Right ventricle myocardium superior (tissue), 1 donor: ENCODE data around the gene MAPT. TPM values are rescaled to one million over a fixed set of nuclear protein-coding genes. Genes with fewer than 3 reads are reported as not detected.
"Not testable (repeated sequence)": the region's sequence is repeated elsewhere in the genome, so short reads cannot be mapped to it uniquely, and the experiment has no call there.

Source experiments
- ATAC-seq: fragments of 200-7000 bp; cut with Tn5 transposase; one replicate; pipeline ENCODE4 v1.9.1; 2020; ENCODE audit warnings: mild to moderate bottlenecking; ENCODE audit not compliant: poor library complexity
- DNase-seq: peaks from one replicate; pipeline ENCODE4 v3.0.0-alpha.2; 2020
- intact Hi-C: fragments of 100-400 bp; cut with DNase I; formaldehyde crosslinking; loops from one replicate; pipeline ENCODE4 v1.11.2; 2022
- total RNA-seq: library from RNA; stranded (reverse); fragmentation: NEBNext Ultra II Directional; extraction: Animal tissue kit (Norgen Biotek cat#: 25700); gene quantifications from one replicate; pipeline ENCODE4 v1.2.1, GENCODE V29; 2021
- donor health status: DM: no; HTN: yes; CAD: no; lungs with severe emphysema.

Gene MAPT
- total RNA-seq, 1 donor from 2014 or later, result 37.7 TPM

DNA sequence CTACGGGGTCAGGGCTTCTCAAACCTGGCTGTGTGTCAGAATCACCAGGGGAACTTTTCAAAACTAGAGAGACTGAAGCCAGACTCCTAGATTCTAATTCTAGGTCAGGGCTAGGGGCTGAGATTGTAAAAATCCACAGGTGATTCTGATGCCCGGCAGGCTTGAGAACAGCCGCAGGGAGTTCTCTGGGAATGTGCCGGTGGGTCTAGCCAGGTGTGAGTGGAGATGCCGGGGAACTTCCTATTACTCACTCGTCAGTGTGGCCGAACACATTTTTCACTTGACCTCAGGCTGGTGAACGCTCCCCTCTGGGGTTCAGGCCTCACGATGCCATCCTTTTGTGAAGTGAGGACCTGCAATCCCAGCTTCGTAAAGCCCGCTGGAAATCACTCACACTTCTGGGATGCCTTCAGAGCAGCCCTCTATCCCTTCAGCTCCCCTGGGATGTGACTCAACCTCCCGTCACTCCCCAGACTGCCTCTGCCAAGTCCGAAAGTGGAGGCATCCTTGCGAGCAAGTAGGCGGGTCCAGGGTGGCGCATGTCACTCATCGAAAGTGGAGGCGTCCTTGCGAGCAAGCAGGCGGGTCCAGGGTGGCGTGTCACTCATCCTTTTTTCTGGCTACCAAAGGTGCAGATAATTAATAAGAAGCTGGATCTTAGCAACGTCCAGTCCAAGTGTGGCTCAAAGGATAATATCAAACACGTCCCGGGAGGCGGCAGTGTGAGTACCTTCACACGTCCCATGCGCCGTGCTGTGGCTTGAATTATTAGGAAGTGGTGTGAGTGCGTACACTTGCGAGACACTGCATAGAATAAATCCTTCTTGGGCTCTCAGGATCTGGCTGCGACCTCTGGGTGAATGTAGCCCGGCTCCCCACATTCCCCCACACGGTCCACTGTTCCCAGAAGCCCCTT is 115.6 kb downstream of the MAPT start:
- intact Hi-C loops, result loop anchor here (10.0 kb wide), 1 partner anchor 275 kb away; no protein-coding TSS in a partner anchor
- ATAC-seq (no peak), DNase-seq (no peak)

DNA sequence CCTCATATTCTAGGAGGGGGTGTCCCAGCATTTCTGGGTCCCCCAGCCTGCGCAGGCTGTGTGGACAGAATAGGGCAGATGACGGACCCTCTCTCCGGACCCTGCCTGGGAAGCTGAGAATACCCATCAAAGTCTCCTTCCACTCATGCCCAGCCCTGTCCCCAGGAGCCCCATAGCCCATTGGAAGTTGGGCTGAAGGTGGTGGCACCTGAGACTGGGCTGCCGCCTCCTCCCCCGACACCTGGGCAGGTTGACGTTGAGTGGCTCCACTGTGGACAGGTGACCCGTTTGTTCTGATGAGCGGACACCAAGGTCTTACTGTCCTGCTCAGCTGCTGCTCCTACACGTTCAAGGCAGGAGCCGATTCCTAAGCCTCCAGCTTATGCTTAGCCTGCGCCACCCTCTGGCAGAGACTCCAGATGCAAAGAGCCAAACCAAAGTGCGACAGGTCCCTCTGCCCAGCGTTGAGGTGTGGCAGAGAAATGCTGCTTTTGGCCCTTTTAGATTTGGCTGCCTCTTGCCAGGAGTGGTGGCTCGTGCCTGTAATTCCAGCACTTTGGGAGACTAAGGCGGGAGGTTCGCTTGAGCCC is 116.3 kb downstream of the MAPT start:
- no peak for ATAC-seq
- DNase-seq, result no peak
- intact Hi-C loops, result no loop called here

DNA sequence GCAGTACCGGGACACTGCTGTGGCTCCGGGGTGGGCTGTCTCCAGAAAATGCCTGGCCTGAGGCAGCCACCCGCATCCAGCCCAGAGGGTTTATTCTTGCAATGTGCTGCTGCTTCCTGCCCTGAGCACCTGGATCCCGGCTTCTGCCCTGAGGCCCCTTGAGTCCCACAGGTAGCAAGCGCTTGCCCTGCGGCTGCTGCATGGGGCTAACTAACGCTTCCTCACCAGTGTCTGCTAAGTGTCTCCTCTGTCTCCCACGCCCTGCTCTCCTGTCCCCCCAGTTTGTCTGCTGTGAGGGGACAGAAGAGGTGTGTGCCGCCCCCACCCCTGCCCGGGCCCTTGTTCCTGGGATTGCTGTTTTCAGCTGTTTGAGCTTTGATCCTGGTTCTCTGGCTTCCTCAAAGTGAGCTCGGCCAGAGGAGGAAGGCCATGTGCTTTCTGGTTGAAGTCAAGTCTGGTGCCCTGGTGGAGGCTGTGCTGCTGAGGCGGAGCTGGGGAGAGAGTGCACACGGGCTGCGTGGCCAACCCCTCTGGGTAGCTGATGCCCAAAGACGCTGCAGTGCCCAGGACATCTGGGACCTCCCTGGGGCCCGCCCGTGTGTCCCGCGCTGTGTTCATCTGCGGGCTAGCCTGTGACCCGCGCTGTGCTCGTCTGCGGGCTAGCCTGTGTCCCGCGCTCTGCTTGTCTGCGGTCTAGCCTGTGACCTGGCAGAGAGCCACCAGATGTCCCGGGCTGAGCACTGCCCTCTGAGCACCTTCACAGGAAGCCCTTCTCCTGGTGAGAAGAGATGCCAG is 117.6 kb downstream of the MAPT start:
- intact Hi-C loops, result no loop called here
- ATAC-seq, result no peak
- no peak for DNase-seq

DNA sequence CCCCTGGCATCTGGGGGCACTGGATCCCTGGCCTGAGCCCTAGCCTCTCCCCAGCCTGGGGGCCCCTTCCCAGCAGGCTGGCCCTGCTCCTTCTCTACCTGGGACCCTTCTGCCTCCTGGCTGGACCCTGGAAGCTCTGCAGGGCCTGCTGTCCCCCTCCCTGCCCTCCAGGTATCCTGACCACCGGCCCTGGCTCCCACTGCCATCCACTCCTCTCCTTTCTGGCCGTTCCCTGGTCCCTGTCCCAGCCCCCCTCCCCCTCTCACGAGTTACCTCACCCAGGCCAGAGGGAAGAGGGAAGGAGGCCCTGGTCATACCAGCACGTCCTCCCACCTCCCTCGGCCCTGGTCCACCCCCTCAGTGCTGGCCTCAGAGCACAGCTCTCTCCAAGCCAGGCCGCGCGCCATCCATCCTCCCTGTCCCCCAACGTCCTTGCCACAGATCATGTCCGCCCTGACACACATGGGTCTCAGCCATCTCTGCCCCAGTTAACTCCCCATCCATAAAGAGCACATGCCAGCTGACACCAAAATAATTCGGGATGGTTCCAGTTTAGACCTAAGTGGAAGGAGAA is 118.2 kb downstream of the MAPT start:
- intact Hi-C loops, result no loop called here
- no peak for ATAC-seq
- no peak for DNase-seq

DNA sequence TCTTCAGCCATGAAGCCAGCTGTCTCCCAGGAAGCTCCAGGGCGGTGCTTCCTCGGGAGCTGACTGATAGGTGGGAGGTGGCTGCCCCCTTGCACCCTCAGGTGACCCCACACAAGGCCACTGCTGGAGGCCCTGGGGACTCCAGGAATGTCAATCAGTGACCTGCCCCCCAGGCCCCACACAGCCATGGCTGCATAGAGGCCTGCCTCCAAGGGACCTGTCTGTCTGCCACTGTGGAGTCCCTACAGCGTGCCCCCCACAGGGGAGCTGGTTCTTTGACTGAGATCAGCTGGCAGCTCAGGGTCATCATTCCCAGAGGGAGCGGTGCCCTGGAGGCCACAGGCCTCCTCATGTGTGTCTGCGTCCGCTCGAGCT is 118.8 kb downstream of the MAPT start:
- no peak for ATAC-seq
- intact Hi-C loops, result no loop called here
- DNase-seq, result no peak

DNA sequence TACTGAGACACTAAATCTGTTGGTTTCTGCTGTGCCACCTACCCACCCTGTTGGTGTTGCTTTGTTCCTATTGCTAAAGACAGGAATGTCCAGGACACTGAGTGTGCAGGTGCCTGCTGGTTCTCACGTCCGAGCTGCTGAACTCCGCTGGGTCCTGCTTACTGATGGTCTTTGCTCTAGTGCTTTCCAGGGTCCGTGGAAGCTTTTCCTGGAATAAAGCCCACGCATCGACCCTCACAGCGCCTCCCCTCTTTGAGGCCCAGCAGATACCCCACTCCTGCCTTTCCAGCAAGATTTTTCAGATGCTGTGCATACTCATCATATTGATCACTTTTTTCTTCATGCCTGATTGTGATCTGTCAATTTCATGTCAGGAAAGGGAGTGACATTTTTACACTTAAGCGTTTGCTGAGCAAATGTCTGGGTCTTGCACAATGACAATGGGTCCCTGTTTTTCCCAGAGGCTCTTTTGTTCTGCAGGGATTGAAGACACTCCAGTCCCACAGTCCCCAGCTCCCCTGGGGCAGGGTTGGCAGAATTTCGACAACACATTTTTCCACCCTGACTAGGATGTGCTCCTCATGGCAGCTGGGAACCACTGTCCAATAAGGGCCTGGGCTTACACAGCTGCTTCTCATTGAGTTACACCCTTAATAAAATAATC is 119.3 kb downstream of the MAPT start:
- ATAC-seq, result no peak
- intact Hi-C loops, result no loop called here
- DNase-seq, result no peak

DNA sequence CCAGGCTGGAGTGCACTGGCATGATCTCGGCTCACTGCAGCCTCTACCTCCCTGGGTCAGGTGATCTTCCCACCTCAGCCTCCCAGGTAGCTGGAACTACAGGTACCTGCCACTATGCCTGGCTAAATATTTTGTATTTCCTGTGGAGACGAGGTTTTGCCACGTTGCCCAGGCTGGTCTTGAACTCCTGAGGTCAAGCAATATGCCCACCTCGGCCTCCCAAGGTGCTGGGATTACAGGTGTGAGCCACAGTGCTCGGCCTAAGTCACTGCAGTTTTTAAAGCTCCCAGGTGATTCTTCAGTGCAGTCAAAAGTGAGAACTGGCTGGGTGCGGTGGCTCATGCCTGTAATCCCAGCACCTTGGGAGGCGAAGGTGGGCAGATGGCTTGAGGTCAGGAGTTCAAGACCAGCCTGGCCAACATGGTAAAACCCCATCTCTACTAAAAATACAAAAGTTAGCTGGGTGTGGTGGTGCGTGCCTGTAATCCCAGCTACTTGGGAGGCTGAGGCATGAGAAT is 125.1 kb downstream of the MAPT start:
- DNase-seq, intact Hi-C loops, ATAC-seq: not testable (repeated sequence)

DNA sequence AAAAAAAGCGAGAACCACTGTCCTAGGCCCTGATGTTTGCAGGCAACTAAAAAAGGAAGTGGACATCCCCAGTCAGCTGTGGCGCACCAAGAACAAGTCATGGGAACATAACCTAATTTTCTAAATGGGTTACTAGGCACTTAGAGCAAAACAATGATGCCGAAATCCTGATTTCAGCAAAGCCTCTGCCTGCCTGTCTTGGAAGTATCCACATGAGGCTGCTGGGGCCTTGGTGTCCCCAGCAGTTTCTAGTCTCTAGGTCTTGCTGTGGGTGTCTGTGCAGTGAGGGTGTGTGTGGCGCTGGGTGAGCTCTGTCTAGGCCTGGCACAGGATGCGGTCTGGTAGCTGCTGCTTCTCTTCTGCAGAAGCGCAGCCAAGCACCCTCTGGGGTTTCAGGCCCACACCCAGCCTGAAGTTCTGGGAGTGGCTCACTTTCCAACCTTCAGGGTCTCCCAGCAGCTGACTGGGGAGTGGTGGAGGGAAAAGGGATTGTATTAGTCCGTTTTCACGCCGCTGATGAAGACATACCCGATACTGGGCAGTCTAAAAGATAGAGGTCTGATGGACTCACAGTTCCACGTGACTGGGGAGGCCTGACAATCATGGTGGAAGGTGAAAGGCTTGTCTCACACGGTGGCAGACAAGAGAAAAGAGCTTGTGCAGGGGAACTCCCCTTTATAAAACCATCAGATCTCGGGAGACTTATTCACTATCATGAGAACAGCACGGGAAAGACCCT is 125.8 kb downstream of the MAPT start:
- intact Hi-C loops, result no loop called here
- ATAC-seq, result peak; percentile 46
- DNase-seq, result no peak

DNA sequence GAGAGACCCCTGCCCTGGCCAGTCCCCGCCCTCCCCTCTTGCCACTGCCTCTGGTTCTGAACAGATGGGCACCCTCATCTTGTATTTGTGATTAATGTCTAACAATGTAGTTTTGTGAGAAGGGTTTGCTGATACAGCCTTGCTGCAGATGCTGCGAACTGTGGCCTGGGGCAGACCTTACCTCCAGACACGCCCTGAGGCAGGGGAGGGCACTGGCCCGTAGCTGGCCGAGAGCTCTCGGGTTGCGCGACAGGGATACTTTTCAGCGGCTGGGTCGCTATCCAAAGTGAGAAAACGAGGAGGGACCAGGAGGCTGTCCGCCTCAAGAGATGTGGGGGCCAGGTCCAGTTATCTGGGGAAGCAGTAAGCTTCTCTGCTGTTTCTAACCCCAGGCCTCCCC is 126.6 kb downstream of the MAPT start:
- intact Hi-C loops, result no loop called here
- ATAC-seq (no peak), DNase-seq (no peak)

DNA sequence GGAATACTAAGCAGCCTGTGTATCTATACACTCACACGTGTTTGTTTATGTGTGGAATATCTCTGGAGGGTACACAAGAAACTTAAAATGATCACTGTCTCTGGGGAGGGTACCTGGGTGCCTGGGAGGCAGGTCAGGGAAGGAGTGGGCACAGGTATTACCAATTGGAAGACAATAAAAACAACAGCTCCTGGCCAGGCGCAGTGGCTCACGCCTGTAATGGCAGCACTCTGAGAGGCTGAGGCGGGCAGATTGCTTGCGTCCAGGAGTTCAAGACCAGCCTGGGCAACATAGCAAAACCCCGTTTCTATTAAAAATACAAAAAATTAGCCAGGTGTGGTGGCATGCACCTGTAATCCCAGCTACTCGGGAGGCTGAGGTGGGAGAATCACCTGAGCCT is 129.0 kb downstream of the MAPT start:
- DNase-seq, ATAC-seq, intact Hi-C loops: not testable (repeated sequence)

DNA sequence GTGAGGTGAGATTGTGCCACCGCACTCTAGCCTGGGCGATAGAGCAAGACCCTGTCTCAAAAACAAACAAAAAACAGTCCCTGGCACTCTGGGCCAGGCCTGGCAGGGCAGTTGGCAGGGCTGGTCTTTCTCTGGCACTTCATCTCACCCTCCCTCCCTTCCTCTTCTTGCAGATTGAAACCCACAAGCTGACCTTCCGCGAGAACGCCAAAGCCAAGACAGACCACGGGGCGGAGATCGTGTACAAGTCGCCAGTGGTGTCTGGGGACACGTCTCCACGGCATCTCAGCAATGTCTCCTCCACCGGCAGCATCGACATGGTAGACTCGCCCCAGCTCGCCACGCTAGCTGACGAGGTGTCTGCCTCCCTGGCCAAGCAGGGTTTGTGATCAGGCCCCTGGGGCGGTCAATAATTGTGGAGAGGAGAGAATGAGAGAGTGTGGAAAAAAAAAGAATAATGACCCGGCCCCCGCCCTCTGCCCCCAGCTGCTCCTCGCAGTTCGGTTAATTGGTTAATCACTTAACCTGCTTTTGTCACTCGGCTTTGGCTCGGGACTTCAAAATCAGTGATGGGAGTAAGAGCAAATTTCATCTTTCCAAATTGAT is 129.5 kb downstream of the MAPT start:
- no peak for ATAC-seq
- intact Hi-C loops, result no loop called here
- DNase-seq, result no peak

DNA sequence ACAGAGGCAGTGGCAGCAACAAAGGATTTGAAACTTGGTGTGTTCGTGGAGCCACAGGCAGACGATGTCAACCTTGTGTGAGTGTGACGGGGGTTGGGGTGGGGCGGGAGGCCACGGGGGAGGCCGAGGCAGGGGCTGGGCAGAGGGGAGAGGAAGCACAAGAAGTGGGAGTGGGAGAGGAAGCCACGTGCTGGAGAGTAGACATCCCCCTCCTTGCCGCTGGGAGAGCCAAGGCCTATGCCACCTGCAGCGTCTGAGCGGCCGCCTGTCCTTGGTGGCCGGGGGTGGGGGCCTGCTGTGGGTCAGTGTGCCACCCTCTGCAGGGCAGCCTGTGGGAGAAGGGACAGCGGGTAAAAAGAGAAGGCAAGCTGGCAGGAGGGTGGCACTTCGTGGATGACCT is 130.2 kb downstream of the MAPT start:
- intact Hi-C loops, result no loop called here
- ATAC-seq (no peak), DNase-seq (no peak)

DNA sequence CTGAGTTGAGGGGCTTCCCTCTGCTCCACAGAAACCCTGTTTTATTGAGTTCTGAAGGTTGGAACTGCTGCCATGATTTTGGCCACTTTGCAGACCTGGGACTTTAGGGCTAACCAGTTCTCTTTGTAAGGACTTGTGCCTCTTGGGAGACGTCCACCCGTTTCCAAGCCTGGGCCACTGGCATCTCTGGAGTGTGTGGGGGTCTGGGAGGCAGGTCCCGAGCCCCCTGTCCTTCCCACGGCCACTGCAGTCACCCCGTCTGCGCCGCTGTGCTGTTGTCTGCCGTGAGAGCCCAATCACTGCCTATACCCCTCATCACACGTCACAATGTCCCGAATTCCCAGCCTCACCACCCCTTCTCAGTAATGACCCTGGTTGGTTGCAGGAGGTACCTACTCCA is 130.7 kb downstream of the MAPT start:
- ATAC-seq, result no peak
- DNase-seq, result no peak
- intact Hi-C loops, result no loop called here

DNA sequence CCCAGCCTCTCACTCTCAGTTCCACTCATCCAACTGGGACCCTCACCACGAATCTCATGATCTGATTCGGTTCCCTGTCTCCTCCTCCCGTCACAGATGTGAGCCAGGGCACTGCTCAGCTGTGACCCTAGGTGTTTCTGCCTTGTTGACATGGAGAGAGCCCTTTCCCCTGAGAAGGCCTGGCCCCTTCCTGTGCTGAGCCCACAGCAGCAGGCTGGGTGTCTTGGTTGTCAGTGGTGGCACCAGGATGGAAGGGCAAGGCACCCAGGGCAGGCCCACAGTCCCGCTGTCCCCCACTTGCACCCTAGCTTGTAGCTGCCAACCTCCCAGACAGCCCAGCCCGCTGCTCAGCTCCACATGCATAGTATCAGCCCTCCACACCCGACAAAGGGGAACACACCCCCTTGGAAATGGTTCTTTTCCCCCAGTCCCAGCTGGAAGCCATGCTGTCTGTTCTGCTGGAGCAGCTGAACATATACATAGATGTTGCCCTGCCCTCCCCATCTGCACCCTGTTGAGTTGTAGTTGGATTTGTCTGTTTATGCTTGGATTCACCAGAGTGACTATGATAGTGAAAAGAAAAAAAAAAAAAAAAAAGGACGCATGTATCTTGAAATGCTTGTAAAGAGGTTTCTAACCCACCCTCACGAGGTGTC is 131.3 kb downstream of the MAPT start:
- no peak for DNase-seq
- ATAC-seq, result no peak
- intact Hi-C loops, result no loop called here

DNA sequence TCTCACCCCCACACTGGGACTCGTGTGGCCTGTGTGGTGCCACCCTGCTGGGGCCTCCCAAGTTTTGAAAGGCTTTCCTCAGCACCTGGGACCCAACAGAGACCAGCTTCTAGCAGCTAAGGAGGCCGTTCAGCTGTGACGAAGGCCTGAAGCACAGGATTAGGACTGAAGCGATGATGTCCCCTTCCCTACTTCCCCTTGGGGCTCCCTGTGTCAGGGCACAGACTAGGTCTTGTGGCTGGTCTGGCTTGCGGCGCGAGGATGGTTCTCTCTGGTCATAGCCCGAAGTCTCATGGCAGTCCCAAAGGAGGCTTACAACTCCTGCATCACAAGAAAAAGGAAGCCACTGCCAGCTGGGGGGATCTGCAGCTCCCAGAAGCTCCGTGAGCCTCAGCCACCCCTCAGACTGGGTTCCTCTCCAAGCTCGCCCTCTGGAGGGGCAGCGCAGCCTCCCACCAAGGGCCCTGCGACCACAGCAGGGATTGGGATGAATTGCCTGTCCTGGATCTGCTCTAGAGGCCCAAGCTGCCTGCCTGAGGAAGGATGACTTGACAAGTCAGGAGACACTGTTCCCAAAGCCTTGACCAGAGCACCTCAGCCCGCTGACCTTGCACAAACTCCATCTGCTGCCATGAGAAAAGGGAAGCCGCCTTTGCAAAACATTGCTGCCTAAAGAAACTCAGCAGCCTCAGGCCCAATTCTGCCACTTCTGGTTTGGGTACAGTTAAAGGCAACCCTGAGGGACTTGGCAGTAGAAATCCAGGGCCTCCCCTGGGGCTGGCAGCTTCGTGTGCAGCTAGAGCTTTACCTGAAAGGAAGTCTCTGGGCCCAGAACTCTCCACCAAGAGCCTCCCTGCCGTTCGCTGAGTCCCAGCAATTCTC is 132.1 kb downstream of the MAPT start:
- ATAC-seq, result peak; percentile 58
- intact Hi-C loops, result no loop called here
- peak; percentile 67 for DNase-seq
